NCI-H2171 treated with DMSO at 0.1 percent for 48 hours (cell line): ENCODE measurements around the gene SBK3.
A peak's percentile ranks its signal among the peaks of the same experiment; 100 is the strongest.
"Not testable (repeated sequence)": the region's sequence is repeated elsewhere in the genome, so short reads cannot be mapped to it uniquely, and the experiment has no call there.

Experiments
- DNase-seq: peaks from one replicate; lab custom pipeline; 2025; lab: John Stamatoyannopoulos, UW

Gene SBK3

GRCh38 chr19:55516878-55517620 is 28.3 kb downstream of the SBK3 start:
- peak; percentile 87 for DNase-seq

GRCh38 chr19:55508120-55508519 is 37.2 kb downstream of the SBK3 start:
- no peak for DNase-seq

DNA sequence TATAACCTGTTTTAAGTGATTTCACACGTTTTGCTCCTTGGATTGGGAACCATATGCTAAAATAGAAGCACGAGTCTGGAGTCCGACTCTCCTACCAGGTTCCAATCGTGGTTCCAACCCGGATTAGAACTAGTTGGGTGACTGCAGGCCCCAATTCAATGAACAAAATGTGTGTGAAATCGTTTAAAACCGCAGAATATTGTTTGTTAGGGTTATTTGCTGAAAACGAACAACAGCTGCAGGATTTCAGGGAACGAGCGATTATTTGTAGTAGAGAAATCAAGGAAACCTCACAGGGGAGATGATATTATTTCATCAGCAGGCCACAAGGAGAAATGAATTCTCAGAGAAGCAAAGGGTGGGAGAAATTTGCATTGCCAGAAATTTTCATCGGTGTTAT is 40.4 kb downstream of the SBK3 start:
- DNase-seq, result no peak

- DNase-seq, result no peak
Measured at GRCh38 chr19:55504252-55504603, 41.1 kb downstream of the SBK3 start.

DNA sequence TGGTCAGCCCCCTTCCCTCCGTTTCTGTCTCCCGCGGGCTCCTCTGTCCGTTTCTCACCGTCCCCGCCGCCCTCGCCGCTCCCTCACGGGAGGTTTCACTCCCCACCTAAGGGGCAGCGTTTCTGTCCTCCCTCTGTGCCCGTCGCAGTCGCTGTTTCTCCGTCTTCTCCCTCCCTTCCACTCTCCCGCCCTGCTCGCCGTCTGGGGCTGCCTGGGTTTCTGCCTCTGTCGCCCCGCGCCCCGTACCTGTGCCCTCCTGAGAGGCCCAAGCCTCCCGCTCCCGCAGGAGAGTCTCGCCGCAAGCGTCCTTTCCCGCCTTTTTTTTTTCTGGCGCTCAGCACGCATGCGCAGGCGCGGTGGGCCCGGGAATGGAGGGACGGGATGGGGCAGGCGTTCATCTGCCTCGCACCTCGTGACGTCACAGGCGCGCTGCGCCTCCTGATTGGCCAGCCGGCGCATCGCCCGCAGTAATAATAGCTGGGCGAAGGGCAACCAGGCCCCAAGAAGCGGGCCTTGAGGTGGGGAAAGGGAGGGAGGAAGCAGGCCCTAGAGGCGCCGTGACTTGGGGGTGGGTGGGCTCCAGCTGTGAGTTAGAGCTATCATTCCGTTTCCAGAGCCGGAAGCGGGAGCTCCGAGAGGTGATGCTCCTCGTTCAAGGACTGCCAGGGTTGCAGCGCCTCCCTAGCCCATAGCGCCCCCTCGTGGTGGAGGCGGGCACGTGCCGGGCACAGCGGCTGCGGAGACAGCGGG is 41.7 kb downstream of the SBK3 start:
- DNase-seq, result peak; percentile 87

GRCh38 chr19:55503157-55503501 is 42.2 kb downstream of the SBK3 start:
- DNase-seq, result no peak

- DNase-seq, result no peak
Measured at GRCh38 chr19:55502197-55502952, 43.0 kb downstream of the SBK3 start.

GRCh38 chr19:55500368-55500952 is 44.9 kb downstream of the SBK3 start:
- no peak for DNase-seq

DNA sequence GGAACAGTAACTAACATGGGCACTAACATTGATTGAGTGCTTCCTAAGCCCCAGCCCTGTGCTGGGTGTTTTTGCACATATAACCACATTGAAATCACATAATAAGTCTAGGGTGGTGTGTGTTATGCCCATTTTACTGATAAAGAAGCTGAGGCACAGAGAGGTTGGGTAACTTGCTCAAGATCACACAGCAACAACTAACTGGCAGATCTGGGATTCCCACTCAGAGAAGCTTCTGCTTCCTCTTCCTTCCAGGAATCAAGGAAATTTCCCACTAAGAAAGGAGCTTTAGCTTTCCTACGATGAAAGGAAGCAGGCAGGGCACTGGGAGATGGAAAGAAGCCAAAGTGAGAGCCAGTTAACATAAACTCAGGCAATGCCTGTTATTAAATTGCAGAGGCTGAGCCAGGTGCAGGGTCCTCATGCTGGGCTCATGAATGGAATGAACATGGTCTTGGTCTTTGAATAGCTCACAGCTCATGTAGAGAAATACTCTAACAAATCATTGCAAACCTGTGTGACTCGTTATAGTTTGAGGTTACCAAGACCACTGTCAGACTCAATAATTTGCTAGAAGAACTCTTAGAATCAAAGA is 47.0 kb downstream of the SBK3 start:
- DNase-seq, result no peak

DNA sequence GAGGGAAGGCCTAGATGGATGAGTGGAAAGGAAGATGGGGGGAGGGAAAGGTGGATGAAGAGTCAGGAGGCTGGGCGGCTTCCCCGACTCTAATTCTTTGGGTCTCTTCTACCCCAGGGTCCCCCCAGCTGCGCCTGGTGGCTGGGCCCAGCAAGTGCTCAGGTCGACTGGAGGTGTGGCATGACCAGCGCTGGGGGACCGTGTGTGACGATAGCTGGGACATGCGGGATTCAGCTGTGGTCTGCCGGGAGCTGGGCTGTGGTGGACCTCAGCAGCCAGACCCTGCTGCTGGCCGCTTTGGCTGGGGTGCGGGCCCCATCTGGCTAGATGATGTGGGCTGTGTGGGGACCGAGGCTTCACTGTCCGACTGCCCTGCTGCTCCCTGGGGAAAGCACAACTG is 47.6 kb downstream of the SBK3 start:
- no peak for DNase-seq

GRCh38 chr19:55496820-55497219 is 48.5 kb downstream of the SBK3 start:
- DNase-seq, result not testable (repeated sequence)

- DNase-seq, result no peak
Measured at GRCh38 chr19:55495646-55496349, 49.5 kb downstream of the SBK3 start.

DNA sequence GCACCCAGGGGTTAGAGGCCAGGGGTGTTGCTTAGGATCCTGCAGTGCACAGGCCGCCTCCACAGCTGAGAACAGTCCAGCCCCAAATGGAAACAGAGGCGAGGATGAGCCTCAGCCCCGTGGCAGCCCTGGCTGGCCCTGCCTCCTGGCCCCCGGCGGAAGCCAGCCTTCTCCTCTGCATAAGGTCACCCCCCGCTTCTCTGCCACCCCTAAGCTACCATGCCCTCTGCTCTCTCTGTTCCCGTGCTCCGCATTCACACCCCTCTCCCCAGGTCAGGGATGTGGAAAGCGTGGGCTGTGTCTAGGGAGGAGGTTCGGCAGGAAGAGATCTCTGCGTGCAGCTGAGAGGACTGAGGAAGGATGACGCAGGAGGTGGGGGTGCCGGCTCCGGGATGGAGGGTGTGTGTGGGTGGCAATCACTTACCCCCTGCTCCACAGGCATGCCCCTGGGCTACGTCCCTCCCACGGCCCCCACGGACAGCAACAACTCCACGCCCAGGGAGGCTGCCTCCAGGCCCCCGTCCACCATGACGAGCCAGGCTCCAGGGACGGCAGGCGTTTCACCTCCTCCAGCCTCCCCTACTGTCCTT is 51.1 kb downstream of the SBK3 start:
- DNase-seq, result no peak

DNA sequence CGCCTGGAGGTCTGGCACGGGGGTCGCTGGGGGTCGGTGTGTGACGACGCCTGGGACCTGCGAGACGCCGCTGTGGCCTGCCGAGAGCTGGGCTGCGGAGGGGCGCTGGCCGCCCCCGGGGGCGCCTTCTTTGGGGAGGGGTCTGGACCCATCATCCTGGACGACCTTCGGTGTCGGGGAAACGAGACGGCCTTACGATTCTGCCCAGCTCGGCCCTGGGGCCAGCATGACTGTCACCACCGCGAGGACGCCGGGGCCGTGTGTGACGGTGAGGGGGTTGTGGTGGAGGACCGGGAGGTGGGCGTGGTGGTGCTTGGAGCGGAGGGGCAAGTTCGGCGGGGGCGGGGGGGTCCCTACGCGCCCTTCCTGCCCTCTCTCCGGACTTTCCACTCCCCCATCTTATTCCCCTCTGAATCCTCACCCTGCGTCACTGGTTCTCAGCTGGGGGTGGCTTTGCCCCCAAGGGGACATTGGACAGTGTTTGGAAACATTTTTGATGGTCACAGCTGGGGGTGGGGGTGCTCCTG is 51.6 kb downstream of the SBK3 start:
- DNase-seq, result no peak

DNA sequence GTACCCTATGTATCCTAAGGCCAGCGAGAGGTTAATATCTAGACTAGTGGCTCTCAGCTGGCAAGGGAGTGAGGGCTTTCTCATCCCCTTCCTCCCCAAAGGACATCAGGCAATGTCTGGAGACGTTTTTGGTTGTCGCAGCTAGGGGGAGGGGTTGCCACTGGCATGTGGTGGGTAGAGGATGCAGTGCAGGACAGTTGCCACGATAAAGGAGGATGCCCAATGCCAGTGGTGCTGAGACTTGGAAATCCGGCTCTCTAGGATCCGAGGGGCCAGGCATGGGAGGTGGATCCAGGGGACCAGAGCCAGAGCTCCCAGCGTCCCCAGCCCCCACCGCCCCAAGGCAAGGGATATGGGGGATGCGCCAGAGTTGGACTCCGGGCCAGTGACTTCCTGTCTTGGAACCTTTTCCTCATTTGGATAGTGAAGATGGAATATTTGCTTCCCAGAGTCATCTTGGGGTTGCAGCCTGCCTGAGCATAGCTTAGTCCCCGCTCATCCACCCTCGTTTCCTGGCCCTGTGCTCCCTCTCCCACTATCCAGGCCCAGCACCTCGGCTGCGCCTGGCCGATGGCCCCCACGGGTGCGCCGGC is 52.2 kb downstream of the SBK3 start:
- DNase-seq, result no peak

DNA sequence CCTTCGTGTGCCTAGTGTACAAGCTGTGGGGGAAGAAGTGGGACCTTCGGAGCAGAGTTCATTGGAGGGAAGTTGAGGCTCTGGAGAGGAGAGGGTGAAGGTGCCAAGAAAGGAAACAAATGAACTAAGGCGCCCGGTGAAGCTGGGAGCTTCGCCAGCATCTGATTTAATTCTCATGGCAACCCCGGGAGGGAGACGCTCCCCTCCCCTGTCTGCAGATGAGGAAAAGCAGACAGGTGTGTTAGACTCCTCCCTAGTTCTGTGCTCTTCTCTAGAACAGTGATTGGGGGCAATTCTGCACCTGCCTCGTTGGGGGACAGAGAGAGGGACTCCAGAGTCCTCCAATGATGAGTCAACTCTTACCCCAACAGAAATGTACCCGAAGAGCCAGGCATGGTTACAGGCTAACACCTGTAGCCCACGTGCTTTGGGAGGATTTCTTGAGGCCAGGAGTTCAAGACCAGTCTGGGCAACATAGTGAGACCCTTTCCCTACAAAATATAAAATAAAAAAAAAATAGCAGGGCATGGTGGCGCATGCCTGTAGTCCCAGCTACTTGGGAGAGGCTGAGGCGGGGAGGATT is 52.9 kb downstream of the SBK3 start:
- DNase-seq, result peak; percentile 60

GRCh38 chr19:55491546-55492360 is 53.6 kb downstream of the SBK3 start:
- no peak for DNase-seq
